ENCODE results near the gene CDH4. TPM values are rescaled to one million over a fixed set of nuclear protein-coding genes. Genes with fewer than 3 reads are reported as not detected.

Gene CDH4
- total and polyA plus RNA-seq, 2 of the 13 experiments (the other 11 are each of a cell fraction or from before 2014, with no cell fraction given), result not detected

GRCh38 chr20:61860260-61860987, 608.4 kb downstream of the CDH4 start (continued):
- TF ChIP-seq CTCF (CRISPR knock-in tag; IDR thresholded peaks at IDR 0.05) (peak; percentile 19; the same call in 1 of the 2 replicates), HOXA5 (CRISPR knock-in tag; IDR thresholded peaks at IDR 0.05) (no peak)

DNA sequence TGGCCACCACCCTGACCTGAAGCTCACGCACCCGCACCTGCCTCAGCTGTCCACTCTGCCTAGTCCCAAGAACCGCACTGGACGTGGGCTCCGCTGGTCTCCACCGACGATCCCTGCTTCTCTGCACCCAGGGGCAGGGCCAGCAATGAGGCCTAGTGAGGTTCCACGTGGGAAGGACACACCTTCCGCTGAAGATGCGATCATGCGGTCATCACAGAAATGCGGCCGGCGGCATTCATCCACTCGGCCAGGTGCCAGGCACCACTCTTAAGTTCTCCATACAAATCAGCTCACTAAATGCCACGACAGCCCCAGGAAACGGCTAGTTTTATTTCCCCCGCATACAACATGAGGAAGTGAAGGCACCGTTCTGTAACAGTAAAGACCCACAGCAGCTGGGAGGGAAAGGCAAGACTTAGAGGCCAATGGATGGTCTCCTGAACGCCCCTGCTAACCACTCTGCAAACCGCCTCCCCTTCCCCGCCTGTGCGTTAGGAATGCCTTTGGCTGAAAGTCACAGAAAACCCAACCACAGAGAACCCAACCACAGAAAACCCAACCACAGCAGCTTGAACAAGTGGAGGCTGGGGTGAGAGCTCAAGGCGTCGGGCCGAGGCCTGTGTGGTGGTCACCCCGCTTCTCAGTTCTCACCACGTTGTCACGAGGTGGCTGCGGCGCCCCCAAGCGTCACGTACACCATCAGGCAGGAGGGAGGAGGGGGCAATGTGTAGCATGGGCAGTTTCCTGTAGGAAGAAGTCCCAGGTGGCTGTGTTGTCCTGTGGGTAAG, 609.2 kb downstream of the CDH4 start:
- Histone ChIP-seq H2AFZ (ENCODE audit: low read length) (no peak overlapping the region), H3K27me3 (ENCODE audit: control insufficient read depth in 1 of 2, insufficient read depth in 2 of 2, low read length in 2 of 2) (peaks cover 21 to 89% of the 10 kb centered on the region in 2 experiments; a peak in 3 of 5 replicates), H3K4me1 (ENCODE audit: insufficient read depth, low read length) (no peaks in the 10 kb centered on the region), H4K20me1 (ENCODE audit: insufficient read depth, low read length) (no peaks in the 10 kb centered on the region), H3K9me3 (ENCODE audit: low read length) (peaks cover 6% of the 10 kb centered on the region; the same call in 1 of the 2 replicates), H3K4me2 (ENCODE audit: low read depth, low read length) (no peak overlapping the region), H3K4me3 (replicated peaks in 1 of 3; ENCODE audit: insufficient read depth in 1 of 3, low read depth in 2 of 3, low read length in 3 of 3) (no peak overlapping the region), H3K36me3 (replicated peaks in 1 of 2; ENCODE audit: control insufficient read depth in 1 of 2, insufficient read depth in 2 of 2, low read length in 2 of 2) (no peaks in the 10 kb centered on the region), H3K27ac (ENCODE audit: extremely low read length, insufficient read depth, low read length) (no peak overlapping the region), H3K79me2 (ENCODE audit: insufficient read depth, low read length) (no peaks in the 10 kb centered on the region), H3K9ac (ENCODE audit: insufficient read depth, low read depth, low read length) (no peak overlapping the region)
- WGBS (ENCODE audit: low lambda C conversion rate), result 32% methylated on average over 33 of the region's 33 CpGs
- FAIRE-seq (no peak), DNase-seq (ENCODE audit: low spot score) (no peak), ATAC-seq (no peak)
- BruUV-seq (replicated peaks), result no TSS peak
- in situ Hi-C loops (cut with HindIII; ENCODE audit: extremely low pct_ligation_motif_present, low pct_unique_long_range_greater_than_20kb), result no loop called here
- ChIA-PET CTCF (ENCODE audit: low intra/inter-chr PET ratio, low total read pairs) (no interaction called here), POLR2A (no interaction called here)
- intact Hi-C loops (cut with micrococcal nuclease; ENCODE audit: unreplicated experiment), result no loop called here
- TF ChIP-seq ZNF780A (CRISPR knock-in tag; IDR thresholded peaks at IDR 0.05) (no peak), CTCF (CRISPR knock-in tag; IDR thresholded peaks at IDR 0.05) (peak; percentile 31; the same call in 1 of the 2 replicates), AGO1 (IDR thresholded peaks at IDR 0.05; ENCODE audit: low read depth, low read length, poor library complexity, severe bottlenecking) (peak; percentile 23)

All from HepG2 (cell line).